Measurements from ENCODE around the gene ZNF470.
A peak's percentile ranks its signal among the peaks of the same experiment; 100 is the strongest.

Gene ZNF470

DNA sequence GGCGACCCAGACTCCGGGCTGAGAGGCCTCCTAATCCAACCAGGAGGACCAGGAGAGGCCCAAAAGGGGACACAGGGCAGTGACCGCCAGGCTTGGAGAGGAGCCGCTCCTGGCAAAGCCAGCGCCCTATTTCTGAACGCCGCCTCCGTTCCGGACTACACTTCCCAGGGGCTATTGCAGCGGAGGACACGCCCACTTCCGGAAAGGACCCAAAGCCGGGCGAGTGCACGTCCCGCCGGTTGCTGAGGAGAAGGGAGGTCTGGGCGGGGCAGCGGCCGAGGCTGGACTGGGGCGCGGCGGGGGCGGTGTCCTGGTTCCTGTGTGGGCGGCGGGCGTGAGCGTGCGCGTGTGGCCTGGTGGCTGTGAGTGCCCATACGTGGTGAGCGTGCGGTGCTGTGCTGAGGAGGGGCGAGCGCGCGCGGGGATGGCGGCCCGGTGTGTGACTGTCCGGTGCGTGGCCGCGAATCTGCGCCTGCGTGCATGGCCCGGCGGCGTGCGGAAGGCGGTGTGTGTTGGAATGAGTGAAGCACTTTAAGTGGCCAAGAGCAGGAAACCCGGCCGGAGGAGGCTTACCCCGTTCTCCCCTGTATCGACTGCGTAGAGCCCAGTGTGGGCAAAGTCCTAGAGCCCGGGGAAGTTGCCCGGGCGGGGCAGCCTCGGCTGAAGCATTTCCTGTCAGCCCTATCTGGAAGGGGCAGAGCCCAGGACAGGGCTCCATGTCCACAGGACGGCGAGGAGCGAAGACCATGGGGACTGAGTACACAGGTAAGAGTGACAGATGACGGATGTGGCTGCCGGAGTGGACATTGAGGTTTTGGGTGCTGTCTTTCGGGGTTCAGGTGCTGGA is at the start of gene ZNF470:
TSS of gene ZNF470 (plus strand) at position 195 of the 847 bp plus-strand sequence. CDS start 2,844 bp downstream, outside the sequence.
- DNase-seq: peak; percentile 83 to 86

DNA sequence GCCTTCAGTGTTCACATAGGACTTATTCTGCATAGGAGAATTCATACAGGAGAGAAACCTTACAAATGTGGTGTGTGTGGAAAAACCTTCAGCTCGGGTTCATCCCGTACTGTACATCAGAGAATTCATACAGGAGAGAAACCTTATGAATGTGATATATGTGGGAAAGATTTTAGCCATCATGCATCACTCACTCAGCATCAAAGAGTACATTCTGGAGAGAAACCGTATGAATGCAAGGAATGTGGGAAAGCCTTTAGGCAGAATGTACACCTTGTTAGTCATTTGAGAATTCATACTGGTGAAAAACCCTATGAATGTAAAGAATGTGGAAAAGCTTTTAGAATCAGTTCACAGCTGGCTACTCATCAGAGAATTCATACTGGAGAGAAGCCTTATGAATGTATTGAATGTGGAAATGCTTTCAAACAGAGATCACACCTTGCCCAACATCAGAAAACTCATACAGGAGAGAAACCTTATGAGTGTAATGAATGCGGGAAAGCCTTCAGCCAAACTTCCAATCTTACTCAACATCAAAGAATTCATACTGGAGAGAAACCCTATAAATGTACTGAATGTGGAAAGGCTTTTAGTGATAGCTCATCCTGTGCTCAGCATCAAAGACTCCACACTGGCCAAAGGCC is 41.9 kb upstream of the ZNF470 start:
- DNase-seq: no peak

DNA sequence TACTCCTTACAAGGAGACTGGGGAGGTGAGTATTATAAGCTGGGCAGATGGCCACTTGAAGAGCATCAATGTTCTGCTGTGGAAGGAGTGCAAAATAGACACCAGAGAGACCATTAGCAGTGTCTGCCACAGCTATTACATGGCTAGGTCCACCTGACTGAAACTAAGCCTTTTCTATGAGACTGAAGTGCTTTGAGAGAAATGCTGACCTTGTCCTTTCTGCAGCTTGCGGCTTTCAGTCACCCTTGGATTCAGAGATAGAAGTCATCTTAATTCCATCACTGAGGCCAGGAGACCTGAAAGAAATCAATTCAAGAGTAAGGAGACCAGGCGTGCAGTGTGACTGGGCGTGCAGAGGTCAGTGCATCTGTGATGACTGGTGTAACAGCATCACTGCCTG is 29.8 kb upstream of the ZNF470 start:
- no peak for DNase-seq

DNA sequence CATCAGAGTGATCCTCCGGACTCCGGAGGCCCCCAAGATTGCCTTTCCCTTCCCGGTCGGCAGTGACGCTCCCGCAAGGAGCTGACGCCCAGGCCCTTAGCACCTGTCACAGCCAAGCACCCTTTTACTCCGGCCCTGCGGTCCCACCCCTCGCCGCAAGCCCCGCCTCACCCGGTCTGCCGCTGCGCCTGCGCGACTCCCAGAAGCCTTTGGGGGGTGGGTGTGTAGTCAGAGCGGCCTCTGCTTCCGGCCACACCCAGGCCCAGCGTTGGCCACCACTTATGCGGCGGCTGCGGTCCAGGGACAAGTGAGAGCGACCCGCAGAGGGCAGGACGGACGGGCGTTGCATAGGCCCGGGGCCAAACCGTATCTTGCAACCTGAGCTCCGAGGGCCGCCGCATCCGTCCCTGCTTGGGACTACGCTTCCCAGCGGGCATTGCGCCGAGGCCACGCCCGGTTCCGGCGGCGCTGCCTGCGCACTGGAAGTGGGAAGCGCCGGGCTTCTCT is 29.0 kb upstream of the ZNF470 start:
- DNase-seq: peak; percentile 86 to 90

DNA sequence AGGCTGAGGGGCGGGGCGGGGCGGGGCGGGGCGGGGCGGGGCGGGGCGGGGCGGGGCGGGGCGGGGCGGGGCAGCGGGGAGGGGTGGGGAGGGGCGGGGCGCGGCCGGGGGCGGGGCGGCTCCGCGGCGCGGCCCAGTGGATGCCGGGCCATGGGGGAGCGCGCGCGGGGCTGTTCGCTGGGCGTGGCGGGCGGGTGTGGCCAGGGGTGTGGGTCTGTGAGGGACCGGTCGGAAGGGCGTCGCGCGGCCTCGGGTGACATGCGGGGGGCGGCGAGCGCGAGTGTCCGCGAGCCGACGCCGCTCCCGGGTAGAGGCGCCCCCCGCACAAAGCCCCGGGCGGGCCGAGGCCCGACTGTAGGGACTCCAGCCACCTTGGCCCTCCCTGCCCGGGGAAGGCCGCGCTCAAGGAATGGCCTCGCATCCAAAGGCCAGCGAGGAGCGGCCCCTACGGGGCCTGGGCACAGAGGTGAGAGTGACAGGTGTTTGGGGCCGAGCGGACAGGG is 28.5 kb upstream of the ZNF470 start, which contains the start of gene ZFP28:
TSS of gene ZFP28 (plus strand) at position 188 of the 503 bp plus-strand sequence. CDS start at position 259, 71 bp downstream.
- DNase-seq: no peak

DNA sequence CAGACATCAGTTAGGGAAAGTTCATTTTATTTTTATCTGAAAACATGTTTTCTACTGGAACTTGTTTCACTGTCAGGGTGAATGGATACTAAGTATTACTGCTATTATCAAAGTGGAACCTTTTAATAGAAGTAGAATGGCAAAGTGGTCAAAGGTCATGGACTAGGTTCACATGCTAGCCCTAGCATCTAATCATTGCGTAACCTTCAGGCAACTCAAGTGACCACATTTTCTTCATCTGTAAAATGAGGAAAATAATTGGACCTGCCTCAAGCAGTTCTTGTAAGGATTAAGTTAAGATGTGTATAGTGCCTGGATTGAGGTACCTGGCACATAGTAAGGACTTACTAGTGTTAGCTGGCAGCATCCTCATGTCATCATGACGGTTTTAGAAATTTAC is 23.5 kb upstream of the ZNF470 start:
- DNase-seq: no peak

DNA sequence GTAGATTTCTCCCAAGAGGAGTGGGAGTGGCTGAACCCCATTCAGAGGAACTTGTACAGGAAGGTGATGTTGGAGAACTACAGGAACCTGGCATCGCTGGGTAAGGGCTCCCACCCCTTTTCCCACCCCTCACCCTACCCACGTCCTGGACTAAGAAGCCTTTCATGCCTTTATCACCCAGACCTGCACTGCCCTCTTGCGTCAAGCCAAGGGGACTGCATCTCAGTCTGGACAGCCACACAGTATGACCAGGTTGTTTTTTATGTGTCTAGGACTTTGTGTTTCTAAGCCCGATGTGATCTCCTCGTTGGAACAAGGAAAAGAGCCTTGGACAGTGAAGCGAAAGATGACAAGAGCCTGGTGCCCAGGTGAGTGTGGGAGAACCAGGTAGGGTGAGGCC is 19.7 kb upstream of the ZNF470 start:
- no peak for DNase-seq

DNA sequence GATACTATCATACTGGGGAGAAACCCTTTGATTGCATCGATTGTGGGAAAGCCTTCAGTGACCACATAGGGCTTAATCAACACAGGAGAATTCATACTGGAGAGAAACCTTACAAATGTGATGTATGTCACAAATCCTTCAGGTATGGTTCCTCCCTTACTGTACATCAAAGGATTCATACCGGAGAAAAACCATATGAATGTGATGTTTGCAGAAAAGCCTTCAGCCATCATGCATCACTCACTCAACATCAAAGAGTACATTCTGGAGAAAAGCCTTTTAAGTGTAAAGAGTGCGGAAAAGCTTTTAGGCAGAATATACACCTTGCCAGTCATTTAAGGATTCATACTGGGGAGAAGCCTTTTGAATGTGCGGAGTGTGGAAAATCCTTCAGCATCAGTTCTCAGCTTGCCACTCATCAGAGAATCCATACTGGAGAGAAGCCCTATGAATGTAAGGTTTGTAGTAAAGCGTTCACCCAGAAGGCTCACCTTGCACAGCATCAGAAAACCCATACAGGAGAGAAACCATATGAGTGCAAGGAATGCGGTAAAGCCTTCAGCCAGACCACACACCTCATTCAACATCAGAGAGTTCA is 12.9 kb upstream of the ZNF470 start:
- DNase-seq: no peak

DNA sequence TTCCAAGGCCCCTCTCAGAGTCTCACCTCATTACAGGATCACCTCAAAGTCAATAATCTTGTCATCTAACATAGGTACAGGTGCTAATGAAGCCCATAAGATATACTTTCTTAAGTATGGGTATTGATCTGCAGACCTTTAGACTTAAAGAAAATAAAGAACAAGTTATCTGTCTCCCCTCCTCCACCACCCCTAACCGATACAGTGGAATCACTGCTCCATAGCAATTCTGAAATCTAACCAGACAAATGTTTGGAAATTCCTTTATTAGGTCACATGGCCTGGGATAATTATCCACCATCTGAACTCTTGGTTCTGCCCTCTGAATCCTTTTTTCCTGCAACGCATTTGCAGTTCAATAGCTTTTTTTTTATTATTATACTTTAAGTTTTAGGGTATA is 4.5 kb upstream of the ZNF470 start:
- no peak for DNase-seq

DNA sequence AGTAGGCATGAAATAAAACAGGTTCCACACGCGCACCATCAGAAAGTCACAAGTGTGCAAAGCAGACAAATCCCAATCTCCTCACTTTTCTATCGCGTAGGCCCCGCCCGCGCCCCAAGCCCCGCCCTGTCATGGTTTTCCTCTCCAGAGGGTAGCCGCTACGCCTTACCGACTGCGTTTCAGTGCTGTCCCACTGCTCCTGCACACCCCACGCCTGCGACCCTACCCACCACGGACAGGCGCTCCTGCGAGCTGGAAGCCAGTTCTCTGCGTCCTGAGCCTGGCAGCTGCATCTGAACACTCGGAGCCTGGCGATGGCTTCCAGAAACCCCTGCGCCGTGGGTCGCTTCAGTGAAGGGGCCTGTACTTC is 379 bp upstream of the ZNF470 start:
- no peak for DNase-seq

DNA sequence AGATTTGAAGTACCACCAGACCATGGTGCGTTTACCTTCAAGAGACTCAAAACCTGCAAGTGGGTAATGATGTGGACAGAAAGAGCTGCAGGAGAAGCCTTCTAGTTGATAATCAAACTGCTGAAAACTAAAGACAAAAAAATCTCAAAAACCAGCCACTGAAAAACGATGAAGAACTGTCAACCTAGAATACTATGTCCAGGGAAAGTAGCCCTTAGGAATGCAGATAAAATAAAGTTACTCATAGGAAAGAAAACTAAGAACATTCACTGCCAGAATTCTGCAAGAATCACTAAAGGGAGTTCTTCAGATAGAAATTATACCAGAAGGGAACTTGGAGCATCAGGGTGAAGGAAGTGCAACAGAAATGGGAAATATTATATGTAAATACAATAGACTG is 5.3 kb downstream of the ZNF470 start:
- no peak for DNase-seq

DNA sequence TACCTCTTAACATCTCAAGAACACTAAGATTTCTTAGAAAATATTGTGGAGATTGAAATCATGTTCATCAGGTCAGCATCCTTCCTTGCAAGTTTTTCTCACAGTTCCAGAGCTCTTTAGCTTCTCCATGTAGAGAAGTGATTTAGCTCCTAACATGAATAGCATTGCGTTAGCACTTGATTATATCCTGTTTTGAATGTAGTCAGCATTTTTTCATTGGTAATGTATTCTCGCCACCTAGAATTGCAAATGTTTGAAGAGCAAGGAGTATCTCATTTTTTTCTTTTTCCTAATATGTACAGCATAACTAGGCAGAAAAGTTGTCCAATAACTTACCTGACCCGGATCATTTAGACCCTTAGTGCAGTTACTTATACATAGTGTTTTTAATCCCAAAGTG is 6.6 kb downstream of the ZNF470 start:
- no peak for DNase-seq

DNA sequence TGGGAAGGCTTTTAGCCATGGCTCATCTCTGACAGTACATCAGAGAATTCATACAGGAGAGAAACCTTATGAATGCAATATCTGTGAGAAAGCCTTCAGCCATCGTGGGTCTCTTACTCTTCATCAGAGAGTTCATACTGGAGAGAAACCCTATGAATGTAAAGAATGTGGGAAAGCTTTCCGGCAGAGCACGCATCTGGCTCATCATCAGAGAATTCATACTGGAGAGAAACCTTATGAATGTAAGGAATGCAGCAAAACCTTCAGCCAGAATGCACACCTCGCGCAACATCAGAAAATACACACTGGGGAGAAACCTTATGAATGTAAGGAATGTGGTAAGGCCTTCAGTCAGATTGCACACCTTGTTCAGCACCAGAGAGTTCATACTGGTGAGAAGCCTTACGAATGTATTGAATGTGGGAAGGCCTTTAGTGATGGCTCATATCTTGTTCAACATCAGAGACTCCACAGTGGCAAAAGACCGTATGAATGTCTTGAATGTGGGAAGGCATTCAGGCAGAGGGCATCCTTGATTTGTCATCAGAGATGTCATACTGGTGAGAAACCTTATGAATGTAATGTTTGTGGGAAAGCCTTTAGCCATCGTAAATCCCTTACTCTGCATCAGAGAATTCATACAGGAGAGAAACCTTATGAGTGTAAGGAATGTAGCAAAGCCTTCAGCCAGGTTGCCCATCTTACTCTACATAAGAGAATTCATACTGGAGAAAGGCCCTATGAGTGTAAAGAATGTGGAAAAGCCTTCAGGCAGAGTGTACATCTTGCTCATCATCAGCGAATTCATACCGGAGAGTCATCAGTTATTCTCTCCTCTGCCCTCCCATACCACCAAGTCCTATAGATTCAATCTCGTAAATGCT is 10.7 kb downstream of the ZNF470 start:
- no peak for DNase-seq

DNA sequence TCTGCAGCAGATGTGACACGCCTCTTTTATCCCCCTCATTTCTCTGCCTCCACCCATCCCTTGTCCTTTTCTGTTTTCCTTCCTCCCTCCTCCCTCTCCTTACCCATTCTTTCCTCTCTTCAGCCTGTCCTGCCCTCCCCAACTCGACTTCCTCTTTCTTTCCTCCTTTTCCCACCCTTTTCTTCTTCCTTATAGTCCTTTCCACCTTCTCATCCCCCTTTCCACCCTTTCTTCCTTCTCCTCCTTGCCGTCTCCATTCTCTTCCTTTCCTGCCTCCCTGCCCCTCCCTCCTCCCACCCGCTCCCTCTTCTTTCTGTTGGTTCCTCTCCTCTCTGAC is 27.1 kb downstream of the ZNF470 start:
- DNase-seq: no peak

DNA sequence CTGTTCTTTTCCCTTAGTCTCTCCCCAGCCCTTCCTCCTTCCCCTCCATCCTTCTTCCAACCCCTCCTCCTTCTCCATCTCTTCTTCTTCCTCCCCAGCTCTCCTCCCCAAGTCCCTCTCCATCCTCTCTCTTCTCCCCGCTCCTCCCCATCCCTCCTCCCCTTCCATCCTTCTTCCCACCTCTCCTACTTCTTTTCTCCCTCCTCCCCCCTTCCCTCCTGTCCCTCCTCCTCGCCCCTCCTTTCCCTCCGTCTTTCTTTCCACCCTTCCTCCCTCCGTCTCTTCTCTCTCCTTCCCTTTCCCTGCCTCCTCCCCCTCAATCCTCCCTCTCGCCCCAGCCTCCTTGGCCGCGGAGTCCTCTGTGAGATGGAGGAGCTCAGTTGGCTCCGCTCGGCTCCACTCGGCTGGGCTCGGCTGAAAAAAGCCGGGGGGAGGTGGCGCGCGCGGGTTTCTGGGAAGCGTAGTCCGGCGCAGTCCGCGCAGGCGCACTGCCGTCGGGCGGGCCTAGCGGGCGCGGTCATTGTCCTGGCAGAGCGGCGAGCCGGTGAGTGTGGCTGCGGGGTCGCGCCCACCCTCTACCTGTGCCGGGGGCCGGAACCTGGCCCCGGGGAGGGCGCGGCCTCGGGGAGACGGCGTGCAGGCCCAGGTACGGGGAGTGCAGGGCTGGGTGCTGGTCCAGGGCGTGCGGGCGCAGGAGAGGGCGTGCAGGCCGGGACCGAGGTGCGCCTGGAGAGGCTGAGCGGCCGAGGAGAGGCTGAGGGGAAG is 27.7 kb downstream of the ZNF470 start, which contains the start of gene ZNF71:
TSS of gene ZNF71 (plus strand) at position 520 of the 765 bp plus-strand sequence. CDS start 6,257 bp downstream, outside the sequence.
- peak in 1 of 2 experiments; percentile 69 for DNase-seq

DNA sequence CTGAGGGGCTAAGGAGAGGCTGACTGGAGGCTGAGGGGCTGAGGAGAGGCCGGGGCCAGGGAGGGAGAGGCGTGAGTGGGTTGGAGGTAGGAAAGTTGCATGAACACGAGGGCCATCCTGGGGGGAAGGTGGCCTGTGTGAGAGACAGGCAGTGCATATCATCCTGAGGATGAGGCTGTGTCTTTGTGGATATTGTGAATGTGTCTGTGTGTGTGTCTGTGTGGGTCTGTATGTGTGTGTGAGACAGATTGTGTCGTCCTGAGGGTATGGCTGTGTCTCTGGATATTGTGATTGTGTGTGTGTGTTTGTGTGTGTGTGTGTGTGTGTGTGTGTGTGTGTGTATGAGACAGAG is 28.3 kb downstream of the ZNF470 start:
- no peak for DNase-seq

DNA sequence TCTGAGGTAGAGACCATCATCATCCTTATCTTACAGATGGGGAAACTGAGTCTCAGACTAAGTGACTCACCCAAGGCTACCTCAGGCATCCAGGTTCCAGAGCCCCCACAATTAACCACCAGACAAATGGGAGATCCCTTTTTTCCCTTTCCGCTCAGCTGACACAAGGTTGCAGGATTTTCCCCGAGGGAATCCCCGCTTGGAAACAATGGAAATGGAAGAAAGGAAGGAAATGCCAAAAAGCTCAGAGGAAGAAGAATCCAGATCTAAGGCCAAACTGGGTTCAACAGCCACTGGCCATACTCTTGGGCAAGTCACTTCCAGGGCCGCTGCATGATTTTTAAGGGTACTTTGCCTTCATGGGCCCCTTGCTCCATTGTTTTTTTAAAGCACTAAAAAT is 29.4 kb downstream of the ZNF470 start:
- no peak for DNase-seq

DNA sequence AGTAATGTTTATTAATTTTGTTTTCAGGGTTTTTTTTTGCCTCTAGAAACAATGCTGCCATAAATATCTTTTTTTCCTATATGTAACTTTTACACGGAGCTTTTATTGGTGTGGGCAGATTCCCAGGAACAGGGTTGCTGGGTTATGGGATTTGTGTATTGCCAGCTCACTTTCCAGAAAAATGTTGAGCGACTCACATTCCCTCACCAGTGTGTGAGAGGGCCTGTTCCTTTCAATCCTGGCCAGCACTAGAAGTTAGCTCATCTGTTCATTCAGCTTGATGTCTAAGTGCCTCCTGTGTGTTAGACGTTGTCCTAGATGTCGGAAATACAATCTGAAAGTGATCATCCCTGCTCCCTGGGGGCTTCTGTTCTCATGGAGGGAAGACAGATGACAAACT is 30.4 kb downstream of the ZNF470 start:
- no peak for DNase-seq

DNA sequence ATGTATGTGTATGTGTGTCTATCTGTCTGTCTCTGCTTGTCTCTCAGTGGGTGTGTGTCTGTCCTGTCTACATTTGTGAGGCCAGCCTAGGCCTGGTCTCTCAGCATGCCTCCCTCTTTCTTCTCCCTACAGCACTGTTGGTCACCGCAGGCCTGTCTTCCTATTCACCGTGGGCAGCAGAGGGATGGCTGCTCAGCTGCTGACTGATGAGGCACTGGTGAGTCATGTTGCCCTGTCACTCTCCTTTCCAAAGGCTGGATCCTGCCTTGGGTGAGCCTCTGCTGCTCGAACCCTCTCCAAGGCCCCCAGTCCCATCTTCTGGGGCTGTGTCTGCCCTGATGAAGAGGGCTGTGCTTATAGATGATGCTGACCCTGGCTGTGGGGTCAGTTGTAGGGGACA is 34.1 kb downstream of the ZNF470 start:
- DNase-seq: no peak

DNA sequence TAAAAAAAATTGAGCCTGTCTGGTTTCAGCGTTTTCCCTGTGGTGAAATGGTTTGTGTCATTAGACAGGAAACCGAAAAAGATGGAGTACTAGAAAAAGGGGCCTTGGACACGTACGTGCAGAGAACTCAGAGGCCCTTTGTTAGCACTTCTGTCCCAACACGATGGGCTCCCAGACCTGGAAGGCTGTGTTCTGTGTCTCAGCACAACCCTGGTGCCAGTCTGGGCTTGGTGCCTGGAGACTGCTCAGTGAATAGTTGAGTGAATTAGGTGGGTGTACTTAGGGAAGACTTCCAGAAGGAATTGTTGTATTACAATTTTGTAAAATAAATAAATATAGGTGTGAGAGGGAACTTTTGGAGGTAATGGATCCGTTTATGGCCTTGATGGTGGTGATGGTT is 36.6 kb downstream of the ZNF470 start:
- DNase-seq: no peak

DNA sequence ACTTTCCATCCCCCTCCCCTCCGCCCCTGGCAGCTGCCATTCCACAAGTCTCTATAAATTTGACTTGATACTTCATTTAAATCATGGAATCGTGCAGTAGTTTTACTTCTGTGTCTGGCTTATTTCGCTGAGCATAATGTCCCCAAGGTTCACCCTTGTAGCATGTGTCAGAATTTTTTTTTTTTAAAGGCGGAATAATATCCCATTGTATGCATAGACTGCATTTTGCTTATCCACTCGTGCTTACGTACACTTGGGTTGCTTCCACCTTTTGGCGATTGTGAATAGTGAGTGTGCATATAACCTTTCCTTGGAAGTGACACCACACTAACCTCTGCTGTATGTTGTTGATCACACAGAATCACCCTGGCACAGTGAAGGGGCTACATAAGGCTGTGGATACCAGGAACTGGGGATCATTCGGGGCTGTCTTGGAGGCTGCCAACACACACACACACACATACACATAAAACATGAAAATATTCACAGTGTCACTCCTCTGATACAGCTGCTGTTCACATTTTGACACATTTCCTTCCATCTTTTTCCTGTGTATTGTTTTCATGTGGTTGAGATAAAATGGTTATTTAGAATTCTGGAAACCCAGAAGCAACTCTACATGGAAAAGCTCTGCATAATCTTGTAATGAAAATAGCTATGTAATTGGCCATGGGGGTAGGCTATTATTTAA is 41.2 kb downstream of the ZNF470 start:
- no peak for DNase-seq
